Heart left ventricle (tissue), 13 donors: ENCODE data around the gene BOD1.

Source experiments
- CTCF ChIP-seq, 12 donors: fragments of 200-600 bp; sonication (generic) in 4 of 12; IDR thresholded peaks; one replicate each; pipeline versions ENCODE4 v1.5.0 to v1.8.0; 2018 to 2022; ENCODE audit warnings: antibody characterized with exemption in 12 of 12, mild to moderate bottlenecking in 5 of 12
- POLR2A ChIP-seq, 2 donors: fragments of 450-650 bp; IDR thresholded peaks; one replicate each; pipeline ENCODE4 v1.6.1; 2017; ENCODE audit warnings: antibody characterized with exemption in 2 of 2, mild to moderate bottlenecking in 2 of 2, moderate library complexity in 2 of 2
- donor health status: ischemic (EF 13 %, LVEDD 7.1; RV severe dilation, severe dysfunction).
- donor health status: DM: no; HTN: yes; CAD: no.
- donor health status: DM: no; HTN: no; CAD: no.
- donor health status: ischemic (EF 25% LVEDD 6.9; RV normal size, moderate dysfunction).
- donor health status: ischemic (EF 25% LVEDD 5.7; RV mildly dilated, moderate dysfunction).
- donor health status: ischemic (EF 35%, LVEDD 5.7; RV mildly dilated, moderate dysfunction).
- donor health status: nonischemic (EF 11% LVEDD 7.7; RV severe dilation, severe dysfunction).
- donor health status: DM: yes; HTN: yes; CAD: no.
- donor health status: PGD.
- donor health status: ischemic (EF 29% LVEDD 5.4; RV normal size, mild dysfunction).
- donor health status: nonischemic (EF 23%, LVEDD 6.1; RV moderate dilation, normal function).

GRCh38 chr5:173570321-173571090 lies 45.9 kb downstream of the BOD1 start:
- TF ChIP-seq CTCF (IDR thresholded peaks at IDR 0.05), result no peak
- no peak for TF ChIP-seq POLR2A (IDR thresholded peaks at IDR 0.05)
